GM21529 (cell line): ENCODE measurements around the gene GUCA2B.

Source experiments
- ATAC-seq: cut with Tn5 transposase; IDR thresholded peaks from one replicate; pipeline ENCODE4 v1.9.1; 2021; ENCODE audit not compliant: unreplicated experiment

Gene GUCA2B

DNA sequence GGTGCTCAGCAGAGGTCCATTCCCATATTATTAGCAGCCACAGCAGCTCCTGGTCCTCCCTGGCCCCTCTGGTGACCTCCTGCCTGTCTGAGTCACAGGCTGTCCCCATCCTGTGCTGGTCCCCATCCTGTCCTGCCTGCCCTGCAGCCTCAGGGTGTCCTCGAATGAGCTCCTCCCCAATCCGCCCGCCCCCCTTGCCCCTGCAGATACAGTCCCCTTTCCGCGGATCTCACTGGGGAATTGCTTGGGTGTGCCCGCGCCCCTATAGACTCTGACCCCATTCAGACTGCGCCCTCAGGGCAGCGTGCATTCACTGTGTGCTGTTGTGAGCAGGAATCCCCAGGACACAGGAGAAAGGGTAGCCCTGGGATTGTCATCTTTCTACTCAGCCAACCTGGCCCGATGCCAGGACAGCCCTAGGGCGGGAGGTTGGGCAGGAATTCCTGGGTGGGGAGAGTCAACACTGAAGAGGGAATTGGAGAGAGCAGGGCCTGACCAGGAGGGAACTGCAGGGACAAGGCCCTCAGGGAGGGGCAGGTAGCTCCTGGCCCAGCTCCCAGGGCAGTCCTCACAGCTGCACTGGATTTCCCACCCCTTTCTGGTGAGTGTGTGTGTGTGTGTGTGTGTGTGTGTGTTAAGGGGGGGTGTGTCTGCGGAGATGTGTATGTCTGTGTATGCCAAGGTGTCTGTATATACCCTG, 12.5 kb downstream of the GUCA2B start:
- no peak for ATAC-seq

DNA sequence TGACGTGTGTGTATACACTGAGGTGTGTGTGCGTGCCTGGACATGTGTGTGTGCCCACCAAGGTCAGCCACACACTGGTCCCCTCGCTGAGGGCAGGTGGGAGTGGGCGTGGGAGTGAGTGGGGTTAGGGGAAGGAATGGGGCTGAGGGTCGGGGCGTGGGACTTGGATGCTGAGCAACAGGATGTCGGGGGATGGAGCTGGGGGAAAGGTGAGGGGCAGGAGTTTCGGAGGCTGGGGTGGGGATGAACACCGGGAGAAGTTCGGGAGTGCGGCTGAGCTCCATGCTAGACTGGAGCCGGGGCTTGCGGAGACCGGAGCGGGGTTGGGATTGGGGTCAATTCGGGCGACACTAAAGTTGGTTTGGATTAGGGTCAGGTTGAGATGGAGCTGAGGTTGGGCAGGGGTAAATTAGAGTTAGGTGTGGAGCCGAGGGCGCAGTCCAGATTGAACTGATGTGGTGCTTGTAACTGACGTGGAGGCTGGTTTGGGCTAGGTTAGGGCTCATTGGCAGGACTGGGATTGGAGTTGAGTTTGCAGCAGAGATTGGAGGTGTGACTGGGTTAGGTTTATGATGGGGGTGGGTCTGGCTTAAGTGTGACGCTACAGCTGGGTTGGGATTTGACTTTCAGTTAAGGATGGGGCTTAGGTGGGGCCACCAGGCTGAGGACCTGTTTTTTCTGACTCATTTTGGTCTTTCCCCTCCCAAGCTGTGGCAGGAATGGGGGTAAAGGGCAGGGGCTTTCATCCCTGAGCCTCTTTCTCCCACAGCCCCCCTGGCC, 14.6 kb downstream of the GUCA2B start:
- no peak for ATAC-seq

DNA sequence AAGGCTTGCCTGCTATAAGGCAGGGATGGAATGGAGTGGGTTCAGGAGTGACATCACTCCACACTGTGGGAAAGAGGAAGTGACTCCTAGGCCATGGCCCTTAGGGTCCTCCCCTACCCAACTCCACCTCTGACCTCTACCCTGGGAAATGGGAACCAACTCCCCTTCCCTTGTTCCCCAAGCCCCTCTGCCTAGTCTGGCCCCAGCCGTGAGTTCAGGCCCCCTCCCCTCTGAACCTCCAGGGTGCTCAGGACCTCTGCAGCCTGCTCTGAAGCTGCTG, 15.1 kb downstream of the GUCA2B start:
- ATAC-seq = no peak

DNA sequence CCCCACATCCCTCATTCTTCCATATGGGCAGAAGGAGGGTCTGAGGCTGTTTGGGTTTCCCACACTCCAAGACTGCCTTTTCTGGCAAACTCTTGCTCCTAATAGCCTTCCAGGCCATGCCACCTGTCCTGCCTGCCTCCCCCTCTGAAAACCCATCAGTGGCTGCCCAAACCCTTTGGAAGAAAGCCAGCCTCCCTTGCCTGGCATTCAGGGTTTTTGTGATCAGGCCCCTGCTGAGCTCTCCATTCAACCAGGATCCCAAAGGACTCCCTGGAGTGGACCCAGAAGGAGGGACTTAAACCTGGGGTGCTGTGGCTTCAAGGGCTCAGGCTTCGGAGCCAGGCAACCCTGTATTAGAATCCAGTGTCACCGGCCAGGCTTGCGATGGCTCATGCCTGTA, 15.6 kb downstream of the GUCA2B start:
- ATAC-seq = no peak

DNA sequence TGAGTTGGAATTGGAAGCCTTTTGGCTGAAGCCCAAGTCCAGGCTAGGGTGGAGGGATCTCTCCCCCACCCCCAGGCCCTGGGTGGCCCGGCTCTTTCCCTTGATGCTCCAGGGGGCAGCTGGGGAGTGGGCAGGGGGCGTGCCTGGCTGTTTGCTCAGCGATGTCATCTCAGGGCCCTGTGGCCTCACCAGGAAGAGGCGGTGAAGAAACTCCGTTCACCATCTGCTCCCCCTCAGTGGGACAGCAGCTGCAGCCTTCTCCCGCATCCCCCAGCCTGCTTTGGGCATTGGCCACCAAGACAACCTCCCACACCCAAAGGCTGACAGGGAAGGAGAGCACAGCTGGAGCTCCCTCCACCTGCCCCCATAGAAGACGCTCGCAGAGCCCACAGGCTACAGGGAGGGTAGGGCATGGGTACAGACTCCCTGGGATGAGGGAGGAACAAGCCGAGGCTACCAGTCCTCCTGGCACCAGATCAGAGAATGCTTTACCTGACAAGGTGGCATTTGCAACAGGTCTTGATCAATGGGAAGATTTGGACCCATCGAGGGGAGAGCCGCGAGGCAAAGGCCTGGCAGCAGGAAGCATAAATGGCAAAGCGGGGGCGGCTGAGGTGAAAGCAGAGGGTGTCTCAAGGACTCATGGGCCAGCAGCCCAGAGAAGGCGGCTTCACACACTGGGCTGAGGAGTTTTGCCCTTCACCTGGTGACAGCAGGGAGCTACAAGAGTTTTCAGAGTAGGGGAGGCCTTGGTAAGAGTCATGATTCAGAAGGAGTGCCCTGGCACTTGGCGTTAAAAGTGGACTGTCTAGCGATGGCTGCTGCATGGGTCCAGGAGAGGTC, 17.8 kb downstream of the GUCA2B start:
- ATAC-seq = no peak

DNA sequence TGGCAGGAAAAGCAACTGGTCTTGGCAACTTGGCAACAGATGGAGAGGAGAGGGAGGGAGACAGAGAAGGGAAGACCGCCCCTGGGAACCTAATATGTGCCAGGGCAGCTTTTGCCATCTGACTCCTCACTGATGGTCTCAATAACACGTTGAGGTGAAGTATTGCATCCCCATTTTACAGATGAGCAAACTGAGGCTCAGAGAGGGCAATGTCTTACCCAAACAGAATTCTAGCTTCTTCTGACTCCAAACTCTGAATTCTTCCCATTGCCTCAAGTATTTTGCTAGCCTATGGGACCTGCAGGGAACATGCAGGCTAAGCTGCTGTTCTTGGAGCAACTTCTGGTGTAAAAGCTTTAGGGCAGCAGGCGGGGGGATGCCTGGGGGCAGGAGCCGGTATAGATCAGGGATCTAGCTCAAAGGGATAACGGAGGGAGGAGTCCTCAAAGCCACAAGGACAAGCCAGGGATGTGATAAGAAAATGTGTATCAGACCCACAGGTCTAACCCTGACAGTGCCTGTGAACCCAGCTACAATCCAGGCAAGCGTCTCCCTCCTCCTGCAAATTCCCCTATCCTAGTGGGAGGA, 18.6 kb downstream of the GUCA2B start:
- ATAC-seq = no peak

DNA sequence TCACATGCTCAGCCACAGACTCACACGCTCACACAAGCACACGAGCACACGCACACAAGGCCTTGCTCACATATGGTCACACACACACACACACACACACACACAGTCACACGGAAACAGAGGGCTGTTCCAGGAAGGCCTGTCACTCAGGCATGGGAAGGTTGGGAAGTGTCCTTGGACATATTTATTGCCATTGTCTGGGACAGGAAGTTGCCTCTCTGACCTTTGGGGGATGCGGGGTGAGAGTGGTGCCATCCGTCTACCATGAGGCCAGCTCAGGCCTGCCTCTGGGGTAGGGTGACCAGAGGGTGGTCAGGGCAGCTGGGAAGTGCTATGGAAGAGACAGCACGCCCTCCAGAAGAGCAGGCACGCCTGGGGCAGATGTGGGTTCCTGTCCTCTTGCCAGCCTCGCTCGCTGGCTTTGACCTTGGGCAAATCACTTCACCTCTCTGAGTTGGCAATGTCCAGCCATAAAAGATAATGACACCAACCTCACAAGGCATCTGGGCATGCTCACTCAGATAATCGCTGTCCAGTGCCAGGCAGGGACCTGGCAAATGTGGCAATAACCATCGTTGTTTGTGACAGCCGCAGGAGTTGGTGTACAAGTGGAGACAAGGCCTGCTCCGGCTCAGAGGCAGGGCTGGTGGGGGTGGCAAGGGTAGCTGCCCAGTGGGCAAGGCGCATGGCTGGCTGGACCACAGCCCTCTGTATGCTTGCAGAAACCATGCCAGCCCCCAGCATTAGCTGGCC, 19.3 kb downstream of the GUCA2B start:
- no peak for ATAC-seq

DNA sequence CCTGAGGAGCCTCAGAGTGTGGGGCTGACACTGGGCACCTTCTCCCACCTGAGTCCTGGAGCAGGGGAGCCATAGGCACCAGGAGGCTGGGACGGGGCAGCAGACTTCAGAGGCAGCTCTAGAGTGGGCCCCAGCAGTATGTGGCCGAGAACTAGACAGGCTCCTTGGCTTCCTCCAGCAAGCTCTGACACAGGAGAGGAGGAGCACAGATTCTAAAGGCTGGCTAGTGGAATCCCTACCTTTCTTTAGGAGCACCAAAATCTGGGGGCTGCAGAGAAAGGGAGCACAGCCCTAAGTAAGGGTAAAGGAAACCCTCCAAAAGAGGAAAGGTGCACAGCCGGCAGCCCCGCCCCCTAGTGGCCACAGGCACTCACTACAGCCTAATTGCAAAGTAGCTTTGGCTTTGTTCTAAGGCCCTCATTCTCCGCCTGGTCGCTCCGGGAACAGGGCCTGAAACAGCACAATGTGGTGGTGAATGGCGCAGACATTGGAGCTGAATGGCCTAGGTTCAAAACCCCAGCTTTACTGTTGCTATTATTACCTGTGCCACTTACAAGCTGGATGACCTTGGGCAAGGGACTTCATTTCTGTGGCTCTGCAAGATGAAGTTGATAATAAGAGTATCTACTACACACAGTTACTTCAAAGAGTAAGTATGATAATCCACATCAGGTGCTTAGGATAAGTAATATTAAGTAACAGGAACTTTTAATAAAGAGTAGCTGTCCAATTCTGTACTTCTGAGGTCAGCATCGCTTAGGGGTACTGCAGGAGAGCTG, 20.1 kb downstream of the GUCA2B start:
- ATAC-seq = no peak

DNA sequence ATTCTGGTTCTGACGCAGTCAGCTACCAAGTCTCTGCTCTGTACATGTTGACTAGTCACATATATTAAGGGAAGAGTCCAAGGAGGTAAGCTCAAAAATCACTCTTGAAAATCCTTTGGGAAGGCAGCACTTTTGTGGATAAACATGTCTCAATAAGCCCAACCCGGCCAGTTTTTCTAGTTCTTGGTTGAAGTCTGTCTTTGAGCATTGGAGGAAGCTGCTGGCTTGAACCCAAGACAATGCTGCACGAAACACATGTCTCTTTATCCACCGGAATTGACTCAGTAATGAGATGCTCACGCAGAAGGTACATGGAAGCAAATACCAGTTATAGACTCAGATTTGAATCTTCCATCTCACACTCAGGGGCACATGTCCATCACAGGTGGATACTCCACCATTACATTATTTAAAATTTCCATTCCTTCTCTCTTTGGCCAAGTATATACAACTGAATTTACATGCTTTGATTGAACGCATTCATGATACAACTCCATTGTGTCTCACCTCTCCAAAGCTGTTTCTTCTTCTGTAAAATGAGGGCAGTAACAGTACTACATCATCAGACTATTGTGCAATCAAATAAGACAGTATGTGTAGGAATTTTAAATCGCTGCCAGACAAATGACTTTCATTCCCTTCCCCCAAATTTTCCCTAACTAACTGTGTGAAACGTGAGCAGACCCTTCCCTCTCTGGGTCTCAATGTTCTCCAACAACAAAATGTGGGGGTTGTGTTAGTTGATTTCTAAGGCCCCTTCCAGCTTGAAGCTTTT, 20.9 kb downstream of the GUCA2B start:
- no peak for ATAC-seq

DNA sequence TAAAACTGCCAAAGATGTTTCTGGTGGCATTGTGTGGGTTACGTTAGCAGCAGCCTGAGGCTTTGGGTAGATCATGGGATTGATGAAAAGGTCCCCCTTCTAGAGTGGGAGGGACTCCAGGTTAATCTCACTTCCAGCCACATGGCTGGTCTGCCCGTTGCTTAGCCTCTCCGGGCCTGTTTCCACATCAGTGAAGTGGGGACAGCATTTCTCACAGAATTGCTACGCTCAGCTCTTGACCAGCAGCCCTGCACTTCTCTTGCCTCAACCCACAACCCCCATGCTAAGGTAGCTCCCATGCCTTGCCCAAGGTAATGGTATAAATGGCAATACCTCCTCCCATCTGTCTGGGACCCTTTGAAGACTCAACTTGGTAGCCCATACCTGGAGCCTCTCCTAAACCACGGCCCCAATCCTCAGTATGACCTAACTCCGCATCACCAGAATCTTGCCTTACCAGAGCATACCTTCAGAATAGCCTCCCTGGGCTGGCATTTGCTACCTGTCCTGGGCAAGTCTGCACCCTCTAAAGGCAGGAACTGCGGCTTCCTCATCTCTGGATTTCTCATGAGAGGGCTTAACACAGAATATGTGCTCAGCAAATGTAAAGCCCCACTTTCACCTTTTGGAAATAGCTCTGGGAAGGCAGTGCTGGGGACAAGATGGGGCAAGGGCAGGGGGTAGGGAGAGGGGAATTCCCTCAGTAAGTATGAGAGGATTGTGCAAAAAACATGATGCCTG, 22.3 kb downstream of the GUCA2B start:
- no peak for ATAC-seq

DNA sequence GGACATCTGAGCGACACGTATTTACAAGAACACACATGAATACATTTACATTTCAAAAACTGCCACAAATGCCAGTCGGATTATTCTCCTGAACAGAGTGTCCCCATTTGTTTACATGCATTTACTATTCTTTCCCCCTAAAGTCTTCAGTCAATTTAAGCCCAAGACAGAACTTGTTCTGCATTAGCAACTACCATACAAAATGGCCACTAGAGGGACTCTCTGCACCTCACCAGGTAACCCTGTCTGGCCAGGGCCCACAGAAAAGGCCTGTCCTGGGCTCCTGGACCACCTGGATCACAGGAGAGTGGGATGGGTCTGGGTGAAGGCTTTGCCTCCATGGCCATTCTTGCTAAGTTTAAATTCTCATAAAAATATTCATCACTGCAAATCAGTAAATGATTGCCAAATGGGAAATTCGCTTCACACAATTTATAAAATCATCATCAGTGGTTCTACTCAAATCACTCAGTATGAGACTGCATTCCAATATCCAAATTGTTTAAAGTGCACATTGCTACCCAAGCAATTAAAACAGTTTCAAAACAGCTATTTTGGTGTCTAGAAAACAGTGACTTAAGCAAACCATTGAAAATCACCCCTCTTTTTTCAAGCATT, 23.8 kb downstream of the GUCA2B start:
- no peak for ATAC-seq

DNA sequence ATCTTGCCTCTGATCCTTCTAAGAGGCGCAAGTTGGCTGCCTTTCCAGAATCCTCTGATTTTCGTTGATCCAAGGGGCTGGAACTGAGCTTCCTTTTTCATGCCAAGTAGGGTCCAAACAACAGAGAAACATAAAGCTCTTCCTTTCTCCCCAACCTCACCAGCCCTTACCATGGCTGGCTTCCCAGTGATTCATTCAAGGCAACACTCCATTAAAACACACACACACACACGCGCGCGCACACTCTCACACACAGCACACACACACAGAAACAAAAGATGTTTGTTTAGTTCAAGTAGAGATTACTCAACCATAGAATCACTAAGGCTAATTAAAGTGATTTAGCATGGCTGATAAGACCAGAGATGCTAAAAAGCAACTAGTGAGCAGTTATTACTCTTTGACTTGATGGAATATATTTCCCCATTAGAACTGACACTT, 24.4 kb downstream of the GUCA2B start:
- ATAC-seq = no peak

DNA sequence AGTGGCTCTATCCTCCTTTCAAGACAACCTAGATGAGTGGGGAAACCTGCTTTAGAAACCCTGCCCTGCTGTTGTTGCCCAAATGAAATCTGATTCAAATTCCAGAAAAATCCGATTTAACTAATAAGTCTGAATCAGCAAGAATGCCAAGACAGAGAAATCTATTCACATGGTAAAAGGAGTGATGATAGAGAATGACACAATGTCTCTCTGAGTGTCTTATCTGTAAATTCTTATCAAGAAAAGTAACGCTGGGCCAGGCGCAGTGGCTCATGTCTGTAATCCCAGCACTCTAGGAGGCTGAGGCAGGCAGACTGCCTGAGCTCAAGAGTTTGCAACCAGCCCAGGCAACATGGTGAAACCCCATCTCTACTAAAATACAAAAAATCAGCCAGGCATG, 25.0 kb downstream of the GUCA2B start:
- no peak for ATAC-seq

DNA sequence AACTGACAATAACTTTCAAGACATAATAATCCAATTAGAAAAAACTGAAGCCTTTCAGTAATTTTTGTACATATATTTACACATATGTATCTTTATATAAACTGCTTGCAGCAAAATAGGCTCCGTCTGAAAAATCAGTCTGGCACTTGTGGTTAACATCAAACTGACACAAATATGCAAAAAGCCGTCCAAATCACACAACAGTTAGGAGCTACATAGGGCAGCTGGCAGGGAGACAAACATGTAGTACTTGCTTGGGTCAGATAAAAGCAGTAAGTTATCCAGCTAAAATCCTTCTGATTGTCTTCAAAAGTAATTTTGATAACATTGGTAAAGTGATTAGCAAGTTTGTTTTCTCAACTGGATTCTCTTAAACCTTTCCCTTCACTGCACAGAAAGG, 26.1 kb downstream of the GUCA2B start:
- no peak for ATAC-seq

DNA sequence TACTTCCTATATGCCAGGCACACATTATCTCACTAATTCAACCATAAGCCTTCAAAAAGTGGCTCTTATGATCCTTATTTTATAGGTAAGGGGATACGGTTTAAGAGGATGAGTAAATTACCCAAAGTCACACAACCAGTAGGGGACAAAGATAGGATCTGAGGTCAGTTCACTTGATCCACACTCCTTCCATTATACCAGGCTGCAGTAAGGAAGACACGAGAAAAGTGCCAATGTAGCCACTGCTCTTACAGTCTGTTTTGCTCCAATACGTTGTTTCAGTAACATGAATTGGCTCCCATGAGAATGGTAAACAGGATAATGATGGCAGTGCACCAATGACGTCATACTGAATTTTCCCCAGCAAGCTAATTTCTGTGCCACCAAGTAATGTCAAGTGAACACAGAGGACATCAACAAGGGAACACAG, 26.7 kb downstream of the GUCA2B start:
- no peak for ATAC-seq

DNA sequence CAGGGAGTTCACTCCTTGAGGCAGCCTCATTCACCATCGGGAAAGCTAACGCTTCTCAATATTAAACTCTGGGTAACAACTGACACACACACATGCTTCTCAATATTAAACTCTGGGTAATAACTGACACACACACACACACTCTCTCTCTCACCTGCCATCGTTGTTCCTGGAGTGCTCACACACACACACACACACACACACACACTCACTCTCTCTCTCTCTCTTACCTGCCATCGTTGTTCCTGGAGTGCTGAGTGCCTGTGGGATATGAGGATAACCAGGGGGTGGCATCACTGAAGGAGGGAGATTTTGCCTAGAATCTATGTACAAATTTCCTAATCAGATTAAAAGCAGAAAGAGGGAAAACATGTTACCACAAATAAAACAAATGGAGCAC, 28.5 kb downstream of the GUCA2B start:
- no peak for ATAC-seq

DNA sequence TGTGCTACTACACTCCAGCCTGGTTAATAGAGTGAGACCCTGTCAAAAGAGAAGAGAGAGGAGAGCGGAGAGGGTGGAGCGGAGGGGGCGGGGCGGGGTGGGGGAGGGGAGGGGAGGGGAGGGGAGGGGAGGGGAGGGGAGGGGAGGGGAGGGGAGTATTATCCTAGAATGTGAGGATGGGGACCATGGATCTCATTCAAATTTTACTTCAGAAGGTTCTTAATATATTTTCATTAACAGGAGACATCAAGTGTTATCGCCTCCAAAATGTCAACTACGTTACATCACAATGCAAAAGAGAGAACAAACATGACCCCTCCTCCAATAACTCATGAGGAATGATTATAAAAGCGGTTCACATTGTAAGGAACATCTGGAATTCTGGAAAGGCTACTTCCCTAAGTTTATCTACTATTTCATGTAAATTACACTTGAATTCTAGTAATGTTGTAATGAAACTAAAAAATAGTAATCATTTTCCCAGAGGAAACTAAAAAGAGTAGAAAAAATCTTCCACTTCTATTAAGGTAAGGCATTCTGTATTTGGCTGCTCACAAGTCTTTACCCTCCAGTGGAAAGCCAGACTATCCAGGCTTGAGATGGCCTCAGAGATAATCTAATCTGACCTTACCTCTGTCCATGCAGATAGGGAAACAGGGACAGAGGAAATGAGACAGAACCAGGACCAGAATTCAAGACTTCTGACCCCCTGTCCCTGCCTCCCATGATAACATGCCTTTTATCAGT, 30.2 kb downstream of the GUCA2B start:
- ATAC-seq = no peak

DNA sequence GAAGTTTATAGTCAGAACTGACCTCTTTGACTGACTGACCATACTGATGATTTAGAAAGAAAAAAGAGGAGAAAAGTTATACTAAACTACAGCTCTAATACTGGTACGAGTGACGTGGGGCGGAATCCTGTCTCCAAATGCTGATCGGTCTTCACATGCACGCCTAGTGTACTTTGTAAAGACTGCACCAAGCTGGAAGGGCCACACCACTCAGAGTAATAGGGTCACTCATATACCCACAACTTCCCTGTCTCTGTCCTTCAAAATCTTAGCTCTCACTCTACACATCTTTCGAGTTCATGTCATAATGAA, 30.7 kb downstream of the GUCA2B start:
- no peak for ATAC-seq
